SIG-M5 treated with dmso at 0.1 percent for 504 hours (cell line): Measurements from ENCODE around the gene DYNC1I1.

Experiments used
- DNase-seq: peaks from one replicate; lab custom pipeline; 2025; ENCODE audit not compliant: unreplicated experiment; lab: John Stamatoyannopoulos, UW

DYNC1I1 gene

DNA sequence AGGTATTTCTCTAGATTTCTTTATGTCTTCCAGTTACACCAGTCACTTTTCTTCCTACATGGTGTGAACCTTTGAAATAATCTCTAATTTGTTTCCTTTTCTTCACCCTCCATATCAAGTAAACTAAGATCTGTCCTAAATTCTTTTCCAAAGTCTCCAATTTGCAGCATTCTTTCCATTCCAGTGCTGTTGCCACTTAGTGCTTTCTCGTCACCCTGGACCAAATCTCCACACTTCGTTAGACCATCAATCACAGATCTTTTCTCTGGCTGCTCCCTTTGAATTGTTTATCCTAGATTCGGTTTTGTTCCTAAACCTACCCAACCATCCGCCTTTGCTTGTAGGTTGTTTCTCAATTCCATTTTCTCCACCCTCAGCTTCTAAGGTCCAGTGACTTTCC is 74.7 kb downstream of the DYNC1I1 start:
- DNase-seq, result no peak

DNA sequence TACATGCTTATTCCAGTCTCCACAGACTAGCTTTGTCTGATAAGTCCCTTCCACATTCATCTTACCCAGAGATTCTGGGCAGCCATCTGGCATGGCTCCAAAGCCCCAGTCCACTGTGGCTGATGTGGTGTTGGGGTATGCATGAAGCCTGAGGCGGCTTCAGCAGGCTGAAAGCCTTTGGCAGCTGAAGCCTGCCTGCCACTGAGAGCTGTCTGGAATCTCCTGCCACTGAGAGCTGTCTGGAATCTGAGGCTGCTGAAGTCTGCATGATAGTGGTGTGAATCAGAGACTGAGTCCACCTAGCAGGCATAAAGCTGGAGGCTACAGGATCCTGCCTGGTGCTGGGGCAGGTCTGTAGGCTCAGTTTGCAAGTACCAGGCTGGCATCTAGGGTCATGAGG is 87.1 kb downstream of the DYNC1I1 start:
- no peak for DNase-seq

DNA sequence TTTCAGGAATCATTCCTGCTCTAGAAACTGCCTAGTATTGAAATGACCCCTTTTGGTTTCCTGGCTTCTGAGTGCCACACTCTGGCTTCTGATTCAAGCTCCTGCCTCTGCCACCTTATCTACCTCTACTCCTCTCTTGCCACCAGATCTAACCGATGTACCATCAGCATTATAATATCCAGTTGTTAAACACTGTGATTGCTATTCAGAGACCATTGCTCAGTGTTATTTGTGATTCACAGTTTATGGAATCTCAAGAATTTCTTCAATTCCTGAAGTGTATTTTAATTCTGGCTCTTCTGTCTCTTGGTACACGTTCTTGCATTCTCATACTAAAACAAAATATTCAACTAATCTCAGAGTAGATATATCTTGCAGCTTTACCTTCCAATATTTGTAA is 88.7 kb downstream of the DYNC1I1 start:
- DNase-seq, result no peak

DNA sequence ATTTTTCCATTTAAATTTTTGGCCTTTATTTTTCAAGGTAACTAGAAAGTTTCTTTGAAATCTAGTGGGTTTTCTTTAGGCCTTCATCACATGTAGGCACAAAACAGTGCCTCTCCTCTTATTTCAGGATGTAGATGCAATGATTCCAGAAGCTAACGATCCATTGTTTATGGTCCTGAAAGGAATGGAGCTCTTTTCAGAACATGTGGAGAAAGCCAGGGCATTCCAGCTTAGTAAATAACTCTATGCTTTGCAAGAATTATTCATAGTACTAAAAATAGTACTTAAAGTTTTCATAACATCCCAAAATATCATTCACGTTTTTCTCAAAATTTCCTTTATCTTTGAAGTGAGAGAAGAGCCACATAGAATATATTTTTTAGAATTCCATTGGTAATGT is 91.3 kb downstream of the DYNC1I1 start:
- no peak for DNase-seq

DNA sequence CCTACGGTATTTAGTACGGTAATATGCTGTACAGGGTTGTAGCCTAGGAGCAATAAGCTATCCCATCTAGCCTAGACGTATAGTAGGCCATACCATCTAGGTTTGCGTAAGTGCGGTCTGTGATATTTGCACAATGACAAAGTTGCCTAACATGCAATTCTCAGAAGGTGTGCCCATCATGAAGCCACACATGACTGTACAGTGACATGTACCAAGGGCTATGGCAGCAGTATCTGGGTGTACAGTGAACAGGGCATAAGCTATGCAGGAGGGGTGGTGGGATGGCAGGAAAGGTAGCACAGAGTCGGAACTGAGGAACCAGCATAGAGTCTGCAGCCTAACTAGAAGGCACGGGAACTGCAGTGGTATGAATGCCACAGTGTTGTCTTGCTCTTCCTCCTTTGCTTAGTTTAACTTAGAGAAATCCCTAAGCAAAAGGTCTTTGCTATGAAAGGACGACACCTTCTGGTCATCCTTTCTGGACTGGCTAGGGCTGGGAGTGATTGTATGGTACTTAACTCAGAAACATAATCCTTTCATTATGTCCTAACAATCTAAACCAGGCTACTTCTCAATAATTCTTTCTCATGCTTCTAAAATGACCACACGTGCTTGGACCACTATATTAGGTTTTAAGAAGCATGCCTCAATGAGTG is 93.5 kb downstream of the DYNC1I1 start:
- DNase-seq, result peak; percentile 5

DNA sequence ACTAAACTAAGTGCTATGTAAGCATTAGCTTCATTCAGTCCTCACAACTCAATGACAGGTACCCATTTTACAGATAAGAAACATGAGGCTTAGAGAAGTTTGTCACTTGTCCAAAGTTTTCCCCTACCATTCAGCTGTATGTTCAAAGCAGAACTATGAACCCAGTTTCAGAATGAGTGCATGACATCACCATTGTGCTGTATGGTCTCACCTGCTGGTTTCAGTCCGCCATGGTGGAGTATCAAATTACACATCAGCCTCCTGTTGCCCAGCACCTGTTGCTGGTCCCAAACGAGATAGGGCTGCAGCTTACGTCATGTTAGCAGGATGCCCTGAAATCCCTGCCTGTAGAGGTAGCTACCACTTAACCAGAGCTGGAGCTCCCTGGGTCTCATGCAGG is 95.0 kb downstream of the DYNC1I1 start:
- DNase-seq, result no peak

DNA sequence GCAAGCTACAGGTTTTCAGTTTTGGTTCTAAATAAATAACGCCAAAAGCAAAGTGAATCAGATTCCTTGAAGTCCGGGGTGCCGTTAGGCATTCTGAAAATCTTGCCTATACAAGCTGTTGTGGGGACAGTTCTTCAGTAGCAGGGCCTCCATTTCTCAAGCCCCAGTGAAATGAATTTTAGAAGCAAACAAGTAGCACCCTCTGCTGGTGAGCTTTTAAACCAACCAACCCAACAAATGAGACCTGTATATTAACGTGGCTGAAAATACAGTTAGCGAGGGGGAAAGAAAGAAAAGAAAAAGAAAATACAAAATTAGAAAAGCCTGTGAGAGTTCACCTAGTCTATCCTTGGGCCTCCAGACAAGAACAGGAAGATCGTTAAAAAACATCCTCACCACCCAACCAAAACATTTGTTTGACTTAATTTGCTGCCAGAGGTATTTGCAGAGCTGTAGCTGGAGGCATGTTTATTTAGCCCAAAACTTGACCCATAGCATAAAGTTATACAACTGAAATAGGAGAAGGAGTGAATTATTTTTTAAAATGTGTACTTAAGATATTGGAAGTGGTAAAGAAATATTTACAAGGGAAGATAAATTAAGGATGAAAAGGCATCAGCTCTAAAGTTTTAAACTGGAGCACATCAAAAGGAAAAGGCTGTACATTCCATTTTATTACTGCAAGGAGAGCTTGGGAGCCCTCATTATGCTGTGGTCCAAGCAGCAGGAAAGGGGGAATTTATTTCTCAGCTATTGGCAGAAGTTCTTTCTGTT is 98.9 kb downstream of the DYNC1I1 start:
- DNase-seq, result peak; percentile 42

DNA sequence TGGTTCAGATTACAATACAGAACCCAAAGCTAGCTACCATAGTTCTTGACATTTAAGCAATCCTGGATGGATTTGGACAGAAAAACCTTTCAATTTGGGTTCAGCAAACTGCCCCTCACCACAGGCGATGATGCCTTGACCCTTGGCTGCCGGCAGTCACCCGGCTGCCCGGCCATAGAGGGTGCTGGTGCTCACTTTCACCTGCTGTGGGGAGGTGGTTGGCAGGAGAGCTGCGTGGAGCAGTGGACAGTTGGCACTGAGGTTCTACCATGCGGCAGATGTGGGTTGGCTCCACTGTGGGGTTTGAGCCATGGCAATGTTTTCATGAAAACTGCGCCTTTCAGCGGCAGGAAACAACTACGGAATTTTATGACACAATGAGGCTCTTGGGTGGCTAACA is 99.5 kb downstream of the DYNC1I1 start:
- no peak for DNase-seq

DNA sequence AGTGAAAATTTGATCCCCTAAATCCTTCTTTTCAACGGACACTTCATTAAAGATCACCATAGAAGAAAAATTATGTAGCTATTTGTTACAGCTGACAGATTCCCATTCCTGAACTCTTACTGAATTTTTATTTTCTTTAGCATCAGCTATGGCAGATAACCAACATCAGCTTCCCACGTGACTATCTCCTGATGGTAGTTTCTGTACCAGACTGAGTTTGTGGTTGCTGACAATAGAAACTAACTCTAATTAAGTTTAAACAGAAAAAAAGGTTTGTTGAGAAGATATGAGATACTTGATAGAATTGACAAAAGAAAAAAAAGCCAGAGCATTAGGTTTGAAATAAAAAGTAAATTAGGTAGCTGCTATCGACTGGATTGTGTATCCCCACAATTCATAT is 101.8 kb downstream of the DYNC1I1 start:
- DNase-seq, result no peak

DNA sequence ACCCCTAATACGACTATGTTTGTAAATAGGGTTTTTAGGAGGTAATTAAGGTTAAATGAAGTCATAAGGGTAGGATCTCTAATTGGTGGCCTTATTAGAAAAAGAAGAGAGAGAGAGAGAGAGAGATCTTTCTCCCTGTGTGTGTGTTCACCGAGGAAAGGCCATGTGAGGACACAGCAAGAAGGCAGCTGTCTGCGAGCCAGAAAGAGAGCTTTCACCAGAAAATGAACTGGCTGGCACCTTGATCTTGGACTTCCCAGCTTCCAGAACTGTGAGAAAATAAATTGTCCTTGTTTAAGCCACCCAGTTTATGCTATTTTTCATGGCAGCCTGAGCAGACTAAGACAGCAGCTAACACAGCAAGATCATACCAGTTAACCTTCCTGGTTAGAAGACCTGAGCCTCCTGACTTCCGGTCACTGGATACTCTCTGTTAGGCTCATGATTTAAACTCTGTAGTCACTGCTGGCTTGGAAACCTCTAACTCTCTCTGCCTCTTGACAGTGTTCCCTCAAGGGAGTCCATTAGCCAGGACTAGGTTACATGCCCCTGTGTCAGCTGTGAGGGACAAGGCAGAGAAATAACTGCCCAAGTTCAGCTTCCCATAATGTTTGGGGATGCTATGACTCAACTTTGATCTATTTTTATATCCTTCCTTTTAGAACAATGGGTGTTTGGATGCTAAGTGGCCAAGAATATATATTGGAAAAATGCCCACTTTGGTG is 102.3 kb downstream of the DYNC1I1 start:
- no peak for DNase-seq

DNA sequence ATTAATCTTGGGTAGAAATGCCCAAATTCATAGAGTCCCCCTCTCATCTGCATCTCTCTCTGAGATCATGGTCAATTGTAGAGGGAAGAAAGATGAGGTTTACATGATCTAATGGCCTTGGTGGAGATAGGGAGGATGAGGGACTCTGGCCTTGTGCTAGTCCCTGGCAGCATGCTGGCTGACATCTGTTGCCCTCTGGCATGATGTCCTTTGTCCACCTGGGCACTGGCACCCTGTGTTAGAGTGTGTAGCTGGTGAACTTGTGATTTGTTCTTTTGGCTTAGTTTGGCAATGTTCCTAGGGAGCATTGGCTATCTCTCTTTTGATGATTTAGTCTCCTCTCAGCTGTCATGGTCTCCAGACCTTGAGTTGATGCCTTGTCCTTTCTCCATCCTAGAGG is 103.2 kb downstream of the DYNC1I1 start:
- DNase-seq, result no peak

DNA sequence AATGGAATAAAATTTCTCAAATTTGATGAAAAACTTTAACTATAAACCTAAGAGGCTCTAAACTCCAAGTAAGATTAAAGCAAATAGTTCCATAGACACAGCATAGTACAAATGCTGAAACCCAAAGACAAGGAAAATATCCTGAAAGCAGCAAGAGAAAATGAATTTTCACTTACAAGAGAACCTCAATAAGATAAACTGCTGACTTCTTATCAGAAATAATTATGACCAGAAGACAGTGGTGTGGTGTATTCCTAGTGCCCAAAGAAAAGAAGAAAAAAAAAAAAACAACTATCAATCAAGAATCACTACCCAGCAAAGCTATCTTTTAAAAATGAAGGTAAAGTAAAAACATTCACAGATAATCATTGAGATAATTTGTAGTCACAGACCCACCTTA is 106.3 kb downstream of the DYNC1I1 start:
- DNase-seq, result no peak

DNA sequence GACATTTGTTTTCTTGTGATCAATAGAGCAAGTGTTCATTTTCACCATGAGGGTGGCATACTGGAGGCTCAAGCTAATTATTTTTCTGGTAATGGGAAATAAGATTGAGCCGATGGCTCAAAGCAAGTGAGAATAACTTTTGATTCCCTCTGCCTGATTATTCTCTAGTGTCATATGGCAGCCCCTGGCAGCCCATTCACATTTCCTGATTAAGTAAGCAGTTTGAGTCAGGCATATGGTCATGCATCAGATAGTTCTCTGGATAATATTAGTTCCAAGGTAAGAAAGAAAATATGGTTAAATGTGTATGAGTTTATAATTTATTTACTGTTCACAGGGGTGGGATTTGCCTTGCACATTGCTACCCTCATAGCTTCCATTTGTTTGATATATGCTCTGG is 109.2 kb downstream of the DYNC1I1 start:
- DNase-seq, result no peak

DNA sequence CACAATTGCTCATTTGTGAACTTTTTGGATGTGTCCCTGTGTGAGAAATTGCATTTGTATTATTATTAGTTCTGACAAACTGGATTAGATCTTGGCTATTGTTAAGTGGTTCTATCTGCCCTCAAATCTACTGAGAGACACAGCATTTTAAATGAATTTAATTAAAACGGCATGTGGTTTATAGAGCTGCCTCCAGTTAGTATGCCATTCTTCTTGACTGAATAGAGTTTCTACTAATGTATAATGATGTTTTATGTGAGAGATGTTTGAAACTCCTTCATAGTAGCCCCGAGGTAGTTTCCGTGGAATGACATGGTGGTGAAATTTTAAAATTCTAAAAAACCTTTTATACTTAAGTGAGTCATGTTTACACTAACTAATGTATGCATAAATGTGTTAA is 110.9 kb downstream of the DYNC1I1 start:
- DNase-seq, result no peak

DNA sequence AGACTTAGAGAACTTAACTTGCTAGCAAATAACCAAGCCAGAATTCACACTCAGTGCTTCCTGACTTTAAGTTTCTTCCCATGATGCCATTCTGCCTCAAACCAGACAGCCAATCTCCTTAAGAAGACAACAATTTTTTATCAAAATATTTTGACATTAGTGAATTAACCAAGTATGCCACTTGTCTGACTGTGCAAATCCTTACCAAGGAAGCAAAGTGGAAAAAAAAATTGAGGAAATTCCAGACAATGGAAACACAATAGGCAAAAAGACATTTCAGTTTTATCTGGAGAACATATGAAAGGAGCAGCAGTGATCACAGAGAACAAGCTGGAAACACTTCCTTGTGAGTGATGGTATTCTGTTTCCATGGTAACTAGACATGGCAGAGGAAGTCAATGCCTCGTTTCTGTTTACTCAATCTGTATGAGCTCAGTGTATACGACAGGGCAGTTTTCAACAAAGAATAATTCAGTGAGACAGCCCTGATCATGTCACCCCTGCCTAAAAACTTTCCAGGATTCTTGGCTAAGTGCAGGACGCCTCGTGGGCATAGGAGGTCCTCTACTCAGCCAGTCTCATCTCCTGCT is 114.2 kb downstream of the DYNC1I1 start:
- DNase-seq, result peak; percentile 32

DNA sequence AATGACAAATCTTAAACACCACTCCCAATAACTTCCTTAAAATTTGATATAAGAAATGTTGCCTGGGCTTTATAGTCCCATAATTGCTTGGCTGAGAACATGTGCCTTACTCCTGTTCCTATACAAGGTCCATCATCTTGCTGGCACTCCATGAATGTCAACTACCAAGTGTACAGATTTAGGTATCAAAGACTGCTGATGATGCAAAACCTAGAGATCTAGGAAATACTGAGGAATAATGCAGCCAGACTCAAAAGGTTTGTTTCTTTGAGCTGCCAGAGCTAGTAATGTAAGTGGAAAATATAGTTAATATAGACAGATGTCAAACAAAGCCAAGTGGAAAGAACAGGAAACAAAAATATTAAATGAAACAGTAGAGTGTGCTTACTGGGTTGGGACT is 121.1 kb downstream of the DYNC1I1 start:
- DNase-seq, result no peak

DNA sequence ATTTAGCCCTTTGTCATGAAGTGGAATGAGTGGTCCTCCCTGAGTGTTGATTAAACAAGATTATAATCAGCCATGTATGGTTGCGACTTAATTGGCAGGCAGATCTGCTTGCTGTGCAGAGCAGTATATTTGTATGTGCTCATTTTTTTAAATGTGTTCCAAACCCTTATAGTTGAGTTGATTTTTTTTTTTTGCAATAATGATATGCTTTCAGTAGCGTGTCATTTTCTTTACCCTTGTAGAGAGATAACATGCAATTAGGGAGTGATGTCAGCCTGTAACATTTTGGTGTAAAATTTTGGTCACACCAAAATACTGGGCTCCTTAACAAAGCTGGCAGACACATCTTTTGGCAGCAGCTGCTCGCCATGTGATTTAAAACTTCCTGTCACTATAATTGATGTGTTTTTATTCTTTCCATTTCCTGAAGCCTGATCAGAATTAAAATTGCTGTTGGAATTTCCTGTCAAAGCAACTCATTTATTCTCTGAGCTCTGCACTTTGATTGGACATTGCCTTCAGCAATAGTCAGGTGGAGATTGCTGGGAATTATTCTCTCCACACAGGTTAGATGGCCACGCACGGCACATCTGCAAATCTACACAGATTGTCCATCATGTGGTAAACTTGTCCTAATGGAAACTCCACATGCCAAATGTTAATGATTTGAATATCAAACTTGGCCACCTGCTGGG is 125.3 kb downstream of the DYNC1I1 start:
- no peak for DNase-seq

DNA sequence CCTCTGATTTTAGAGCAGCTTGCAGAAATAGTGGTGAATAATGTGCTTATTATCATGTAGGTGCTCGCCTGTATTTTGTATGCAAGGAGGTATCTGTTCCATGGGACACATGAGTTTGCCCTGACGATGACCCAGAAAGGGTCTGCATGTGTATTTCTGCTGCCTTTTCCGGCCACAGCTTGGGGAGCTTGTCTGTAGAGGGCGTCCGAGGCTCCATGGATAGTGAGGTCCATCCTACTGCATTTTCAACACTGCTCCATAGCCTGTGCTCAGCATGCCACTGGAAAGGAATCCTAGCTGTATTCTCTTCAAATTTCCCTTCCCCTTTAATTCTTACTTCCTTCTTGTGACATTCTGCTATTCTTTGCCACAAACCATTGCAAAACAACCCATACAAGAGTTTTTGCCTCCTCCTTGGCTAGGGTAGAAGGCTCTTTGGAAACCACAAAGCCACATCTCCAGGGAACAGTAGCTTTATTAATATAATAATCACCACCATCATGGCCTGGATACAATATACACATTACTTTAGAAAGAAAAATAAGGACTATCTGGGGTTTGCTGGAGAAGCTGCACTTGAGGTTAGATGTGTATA is 127.7 kb downstream of the DYNC1I1 start:
- peak; percentile 73 for DNase-seq

DNA sequence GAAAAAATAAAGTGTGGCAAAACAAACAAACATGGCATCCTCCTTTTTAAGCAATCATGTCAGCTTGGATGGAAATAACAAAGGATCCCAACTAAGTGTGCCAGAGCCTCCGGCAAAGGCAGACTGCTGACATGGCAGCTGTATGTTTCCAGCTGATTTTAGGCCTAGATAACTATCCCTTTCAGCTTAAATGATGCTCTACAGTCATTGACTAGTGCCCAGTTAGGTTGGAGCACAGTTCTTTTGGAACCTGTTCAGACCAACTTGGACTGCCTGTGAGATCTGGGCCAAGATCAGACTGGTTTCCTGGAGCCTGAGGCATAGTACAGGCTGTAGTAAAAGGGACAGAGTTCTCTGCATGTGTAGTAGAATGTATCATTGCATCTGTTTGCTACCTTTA is 128.7 kb downstream of the DYNC1I1 start:
- DNase-seq, result no peak

DNA sequence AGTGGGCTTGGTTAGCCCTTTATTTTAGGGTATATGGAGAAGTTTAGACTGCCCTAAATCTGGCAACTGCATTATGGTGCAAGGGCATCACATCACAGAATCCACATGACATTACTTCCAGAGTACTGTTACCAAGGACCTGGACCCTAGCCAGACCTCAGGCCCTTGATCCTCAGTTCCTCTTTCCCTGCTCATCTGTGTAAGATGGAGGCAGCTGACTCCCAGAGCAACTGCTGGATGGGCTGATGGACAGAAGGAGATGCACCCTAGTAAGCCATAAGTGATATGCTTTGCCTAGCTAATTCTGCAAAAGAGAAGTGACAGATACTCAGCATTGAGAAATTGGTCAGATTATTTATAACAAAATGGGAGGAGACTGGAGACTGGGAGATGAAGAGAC is 131.7 kb downstream of the DYNC1I1 start:
- no peak for DNase-seq

DNA sequence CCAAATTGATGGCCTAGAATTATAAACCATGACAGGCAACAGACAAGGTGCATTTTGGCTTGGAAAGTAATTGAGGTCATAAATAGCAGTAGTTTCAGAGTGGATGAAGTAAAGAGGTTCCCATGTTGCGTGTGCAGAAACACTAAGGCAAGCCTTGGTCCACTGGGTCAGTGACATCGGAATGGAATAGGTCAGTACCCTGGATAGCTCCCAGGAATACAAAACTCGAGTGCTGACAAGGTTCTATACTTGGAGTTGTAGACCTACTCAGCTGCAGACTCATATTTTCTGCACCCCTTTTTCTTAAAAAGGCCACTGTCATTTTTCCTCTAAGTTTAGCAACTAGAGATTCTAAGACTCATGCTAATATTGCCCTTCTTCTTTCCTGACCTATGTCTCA is 132.8 kb downstream of the DYNC1I1 start:
- DNase-seq, result no peak
